ENCODE data around the gene WDCP.
"Not testable (repeated sequence)": the region's sequence is repeated elsewhere in the genome, so short reads cannot be mapped to it uniquely, and the experiment has no call there.

The WDCP gene

GRCh38 chr2:24045511-24046508, 1.4 kb downstream of the WDCP start:
- Histone ChIP-seq H3K4me3 (ENCODE audit: low read depth in 1 of 2, low read length in 2 of 2) (peak overlapping the region; percentile 85 to 88), H3K4me2 (ENCODE audit: insufficient read depth, low read length) (peak overlapping the region; percentile 72), H3K79me2 (ENCODE audit: insufficient read depth, low read length) (peaks cover 54% of the 10 kb centered on the region), H3K4me1 (ENCODE audit: insufficient read depth, low read length) (peaks cover 29% of the 10 kb centered on the region), H3K9ac (ENCODE audit: low read depth, low read length) (peak overlapping the region; percentile 71), H4K20me1 (ENCODE audit: insufficient read depth, low read length) (peaks cover 3% of the 10 kb centered on the region; the same call in 1 of the 2 replicates), H3K9me3 (ENCODE audit: insufficient read depth, low read length, severe bottlenecking) (no peaks in the 10 kb centered on the region), H2AFZ (ENCODE audit: low read depth, low read length) (no peak overlapping the region), H3K36me3 (ENCODE audit: insufficient read depth, low read length) (no peaks in the 10 kb centered on the region), H3K27me3 (ENCODE audit: insufficient read depth, low read length, poor library complexity) (no peaks in the 10 kb centered on the region), H3K27ac (ENCODE audit: low read length) (no peak overlapping the region)
- TF ChIP-seq EZH2 (IDR thresholded peaks at IDR 0.05; ENCODE audit: borderline replicate concordance, low read depth, low read length, severe bottlenecking) = no peak
- no peak for TF ChIP-seq CTCF (IDR thresholded peaks at IDR 0.05; ENCODE audit: borderline replicate concordance, extremely low read depth, low read length, poor library complexity, severe bottlenecking)
- ATAC-seq (ENCODE audit: insufficient read depth, low read depth) (no peak), DNase-seq (no peak)

GRCh38 chr2:24043133-24043532, 4.1 kb downstream of the WDCP start:
- not testable (repeated sequence) for H3K4me2 ChIP-seq (ENCODE audit: insufficient read depth, low read length); ATAC-seq (ENCODE audit: insufficient read depth, low read depth); H3K9me3 ChIP-seq (ENCODE audit: insufficient read depth, low read length, severe bottlenecking); H2AFZ ChIP-seq (ENCODE audit: low read depth, low read length); H3K4me3 ChIP-seq (ENCODE audit: low read depth in 1 of 2, low read length in 2 of 2); H4K20me1 ChIP-seq (ENCODE audit: insufficient read depth, low read length); DNase-seq; H3K27me3 ChIP-seq (ENCODE audit: insufficient read depth, low read length, poor library complexity); H3K9ac ChIP-seq (ENCODE audit: low read depth, low read length); H3K27ac ChIP-seq (ENCODE audit: low read length)
- Histone ChIP-seq H3K36me3 (ENCODE audit: insufficient read depth, low read length) (peaks cover 13% of the 10 kb centered on the region), H3K4me1 (ENCODE audit: insufficient read depth, low read length) (peaks cover 22% of the 10 kb centered on the region), H3K79me2 (ENCODE audit: insufficient read depth, low read length) (peaks cover 74% of the 10 kb centered on the region)

- Histone ChIP-seq H3K27me3 (ENCODE audit: insufficient read depth, low read length, poor library complexity) (no peaks in the 10 kb centered on the region), H3K4me3 (ENCODE audit: low read depth in 1 of 2, low read length in 2 of 2) (no peak overlapping the region), H3K9ac (ENCODE audit: low read depth, low read length) (no peak overlapping the region), H3K4me1 (ENCODE audit: insufficient read depth, low read length) (peaks cover 19% of the 10 kb centered on the region), H3K36me3 (ENCODE audit: insufficient read depth, low read length) (peaks cover 33% of the 10 kb centered on the region), H4K20me1 (ENCODE audit: insufficient read depth, low read length) (peaks cover 6% of the 10 kb centered on the region; the same call in 1 of the 2 replicates), H3K27ac (ENCODE audit: low read length) (no peak overlapping the region), H3K79me2 (ENCODE audit: insufficient read depth, low read length) (peaks cover 79% of the 10 kb centered on the region), H3K9me3 (ENCODE audit: insufficient read depth, low read length, severe bottlenecking) (no peaks in the 10 kb centered on the region), H3K4me2 (ENCODE audit: insufficient read depth, low read length) (no peak overlapping the region), H2AFZ (ENCODE audit: low read depth, low read length) (no peak overlapping the region)
- DNase-seq (no peak), ATAC-seq (ENCODE audit: insufficient read depth, low read depth) (no peak)
- TF ChIP-seq EZH2 (IDR thresholded peaks at IDR 0.05; ENCODE audit: borderline replicate concordance, low read depth, low read length, severe bottlenecking) (no peak), CTCF (IDR thresholded peaks at IDR 0.05; ENCODE audit: borderline replicate concordance, extremely low read depth, low read length, poor library complexity, severe bottlenecking) (no peak)
These were observed 6.7 kb downstream of the WDCP start for GRCh38 chr2:24040511-24040910.

- H3K79me2 ChIP-seq (ENCODE audit: insufficient read depth, low read length) = peaks cover 77% of the 10 kb centered on the region
- DNase-seq = no peak
- no peaks in the 10 kb centered on the region for H3K27me3 ChIP-seq (ENCODE audit: insufficient read depth, low read length, poor library complexity)
- peaks cover 36% of the 10 kb centered on the region for H3K36me3 ChIP-seq (ENCODE audit: insufficient read depth, low read length)
- no peak overlapping the region for H2AFZ ChIP-seq (ENCODE audit: low read depth, low read length)
- H3K4me2 ChIP-seq (ENCODE audit: insufficient read depth, low read length) = no peak overlapping the region
- no peak overlapping the region for H3K4me3 ChIP-seq (ENCODE audit: low read depth in 1 of 2, low read length in 2 of 2)
- no peak for ATAC-seq (ENCODE audit: insufficient read depth, low read depth)
- H3K4me1 ChIP-seq (ENCODE audit: insufficient read depth, low read length) = peaks cover 14% of the 10 kb centered on the region; the same call in 1 of the 2 replicates
- no peak overlapping the region for H3K9ac ChIP-seq (ENCODE audit: low read depth, low read length)
- TF ChIP-seq CTCF (IDR thresholded peaks at IDR 0.05; ENCODE audit: borderline replicate concordance, extremely low read depth, low read length, poor library complexity, severe bottlenecking) (no peak), EZH2 (IDR thresholded peaks at IDR 0.05; ENCODE audit: borderline replicate concordance, low read depth, low read length, severe bottlenecking) (no peak)
- H4K20me1 ChIP-seq (ENCODE audit: insufficient read depth, low read length) = peaks cover 5% of the 10 kb centered on the region; the same call in 1 of the 2 replicates
- H3K9me3 ChIP-seq (ENCODE audit: insufficient read depth, low read length, severe bottlenecking) = no peaks in the 10 kb centered on the region
- no peak overlapping the region for H3K27ac ChIP-seq (ENCODE audit: low read length)
These were observed 8.2 kb downstream of the WDCP start for GRCh38 chr2:24038786-24039499.
